Measurements from ENCODE around the gene DACT2. TPM values are rescaled to one million over a fixed set of nuclear protein-coding genes. Genes with fewer than 3 reads are reported as not detected.

DACT2 gene
- total and polyA plus RNA-seq, 10 of the 15 experiments (the other 5 are each of a cell fraction or from before 2014, with no cell fraction given), result not detected

DNA sequence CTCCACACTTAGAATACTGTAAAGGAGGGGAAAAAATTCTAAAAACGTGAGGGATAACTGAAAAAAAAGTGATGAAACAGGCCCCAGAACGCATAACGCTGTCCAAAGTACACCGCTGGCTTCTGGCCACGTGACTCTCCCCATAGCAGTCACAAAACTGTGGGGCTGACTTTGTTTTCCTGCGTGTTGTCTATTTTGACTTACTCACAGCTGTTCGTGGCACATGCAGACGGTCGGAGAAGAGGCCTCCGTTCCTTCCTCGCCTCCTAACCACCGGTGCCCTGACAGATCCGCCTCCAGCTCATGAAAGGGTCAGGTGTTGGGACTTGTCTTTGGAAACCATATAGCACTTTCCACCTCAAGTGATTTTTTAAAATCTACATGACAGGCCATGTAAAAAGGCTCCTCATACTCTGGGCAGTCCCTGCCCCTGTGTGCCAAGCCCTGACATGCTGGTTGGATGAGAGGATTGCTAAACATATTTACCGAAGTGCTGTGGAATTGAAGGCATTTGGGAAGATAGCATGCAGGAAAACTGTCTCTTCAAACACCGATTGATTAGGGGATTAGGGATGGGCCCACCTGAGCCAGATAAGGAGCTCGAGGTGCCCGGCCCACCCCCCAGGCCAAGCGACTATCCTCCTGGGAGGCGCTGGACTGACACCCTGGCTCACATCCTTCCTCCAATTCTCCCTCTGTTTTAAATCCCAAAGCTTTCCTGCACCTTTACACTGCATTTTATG, 54.8 kb downstream of the DACT2 start:
- no peaks in the 10 kb centered on the region for H3K36me3 ChIP-seq (ENCODE audit: control insufficient read depth in 2 of 2, insufficient read depth in 2 of 2, low read length in 1 of 2)
- ChIA-PET SMC1A (ENCODE audit: uncharacterized antibody, unreplicated experiment) (no interaction called here), CTCF (no interaction called here), RAD21 (ENCODE audit: unreplicated experiment) (no interaction called here), POLR2A (no interaction called here)
- no peaks in the 10 kb centered on the region; the same call in 2 of the 3 replicates for H3K9me3 ChIP-seq (replicated peaks; ENCODE audit: control insufficient read depth, insufficient read depth, low read length)
- DNase-seq (ENCODE audit: low read depth, low spot score) (no peak), ATAC-seq (no peak), FAIRE-seq (no peak)
- H4K20me1 ChIP-seq (ENCODE audit: control insufficient read depth, insufficient read depth), result no peaks in the 10 kb centered on the region
- BruUV-seq (replicated peaks), result no TSS peak
- H3K27ac ChIP-seq (ENCODE audit: control insufficient read depth, insufficient read depth), result no peak overlapping the region
- H3K27me3 ChIP-seq (replicated peaks in 1 of 2; ENCODE audit: control insufficient read depth in 2 of 2, insufficient read depth in 2 of 2, low read length in 1 of 2), result no peaks in the 10 kb centered on the region
- H3K79me2 ChIP-seq (ENCODE audit: control insufficient read depth, insufficient read depth, low read length), result no peaks in the 10 kb centered on the region
- no peak overlapping the region for H3K4me3 ChIP-seq
- H3K9ac ChIP-seq (ENCODE audit: control insufficient read depth, insufficient read depth, low read length), result no peak overlapping the region
- in situ Hi-C loops (cut with MboI) (no loop called here), intact Hi-C loops (cut with micrococcal nuclease; ENCODE audit: unreplicated experiment) (no loop called here)
- H2AFZ ChIP-seq (ENCODE audit: control insufficient read depth, low read depth, low read length), result no peak overlapping the region
- H3K4me2 ChIP-seq (ENCODE audit: control insufficient read depth, insufficient read depth), result no peak overlapping the region
- no peaks in the 10 kb centered on the region for H3K4me1 ChIP-seq (ENCODE audit: control insufficient read depth, insufficient read depth, low read length)
- no peak for TF ChIP-seq HDAC6 (IDR thresholded peaks at IDR 0.05; ENCODE audit: unreplicated experiment)
- TF ChIP-seq, protein P1, sequence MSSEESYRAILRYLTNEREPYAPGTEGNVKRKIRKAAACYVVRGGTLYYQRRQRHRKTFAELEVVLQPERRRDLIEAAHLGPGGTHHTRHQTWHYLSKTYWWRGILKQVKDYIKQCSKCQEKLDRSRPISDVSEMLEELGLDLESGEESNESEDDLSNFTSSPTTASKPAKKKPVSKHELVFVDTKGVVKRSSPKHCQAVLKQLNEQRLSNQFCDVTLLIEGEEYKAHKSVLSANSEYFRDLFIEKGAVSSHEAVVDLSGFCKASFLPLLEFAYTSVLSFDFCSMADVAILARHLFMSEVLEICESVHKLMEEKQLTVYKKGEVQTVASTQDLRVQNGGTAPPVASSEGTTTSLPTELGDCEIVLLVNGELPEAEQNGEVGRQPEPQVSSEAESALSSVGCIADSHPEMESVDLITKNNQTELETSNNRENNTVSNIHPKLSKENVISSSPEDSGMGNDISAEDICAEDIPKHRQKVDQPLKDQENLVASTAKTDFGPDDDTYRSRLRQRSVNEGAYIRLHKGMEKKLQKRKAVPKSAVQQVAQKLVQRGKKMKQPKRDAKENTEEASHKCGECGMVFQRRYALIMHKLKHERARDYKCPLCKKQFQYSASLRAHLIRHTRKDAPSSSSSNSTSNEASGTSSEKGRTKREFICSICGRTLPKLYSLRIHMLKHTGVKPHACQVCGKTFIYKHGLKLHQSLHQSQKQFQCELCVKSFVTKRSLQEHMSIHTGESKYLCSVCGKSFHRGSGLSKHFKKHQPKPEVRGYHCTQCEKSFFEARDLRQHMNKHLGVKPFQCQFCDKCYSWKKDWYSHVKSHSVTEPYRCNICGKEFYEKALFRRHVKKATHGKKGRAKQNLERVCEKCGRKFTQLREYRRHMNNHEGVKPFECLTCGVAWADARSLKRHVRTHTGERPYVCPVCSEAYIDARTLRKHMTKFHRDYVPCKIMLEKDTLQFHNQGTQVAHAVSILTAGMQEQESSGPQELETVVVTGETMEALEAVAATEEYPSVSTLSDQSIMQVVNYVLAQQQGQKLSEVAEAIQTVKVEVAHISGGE (CRISPR knock-in tag; IDR thresholded peaks at IDR 0.05), result no peak
- TF ChIP-seq, protein P2, sequence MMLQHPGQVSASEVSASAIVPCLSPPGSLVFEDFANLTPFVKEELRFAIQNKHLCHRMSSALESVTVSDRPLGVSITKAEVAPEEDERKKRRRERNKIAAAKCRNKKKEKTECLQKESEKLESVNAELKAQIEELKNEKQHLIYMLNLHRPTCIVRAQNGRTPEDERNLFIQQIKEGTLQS (IDR thresholded peaks at IDR 0.05; ENCODE audit: borderline replicate concordance, extremely low read depth, low read depth, low read length), result no peak
- TF ChIP-seq BACH1 (IDR thresholded peaks at IDR 0.05; ENCODE audit: borderline replicate concordance), result no peak
- TF ChIP-seq ZNF24 (IDR thresholded peaks at IDR 0.05), result no peak
- TF ChIP-seq RCOR1 (conservative IDR thresholded peaks at IDR 0.05; ENCODE audit: low read depth, low read length), result no peak
- TF ChIP-seq, protein P3, sequence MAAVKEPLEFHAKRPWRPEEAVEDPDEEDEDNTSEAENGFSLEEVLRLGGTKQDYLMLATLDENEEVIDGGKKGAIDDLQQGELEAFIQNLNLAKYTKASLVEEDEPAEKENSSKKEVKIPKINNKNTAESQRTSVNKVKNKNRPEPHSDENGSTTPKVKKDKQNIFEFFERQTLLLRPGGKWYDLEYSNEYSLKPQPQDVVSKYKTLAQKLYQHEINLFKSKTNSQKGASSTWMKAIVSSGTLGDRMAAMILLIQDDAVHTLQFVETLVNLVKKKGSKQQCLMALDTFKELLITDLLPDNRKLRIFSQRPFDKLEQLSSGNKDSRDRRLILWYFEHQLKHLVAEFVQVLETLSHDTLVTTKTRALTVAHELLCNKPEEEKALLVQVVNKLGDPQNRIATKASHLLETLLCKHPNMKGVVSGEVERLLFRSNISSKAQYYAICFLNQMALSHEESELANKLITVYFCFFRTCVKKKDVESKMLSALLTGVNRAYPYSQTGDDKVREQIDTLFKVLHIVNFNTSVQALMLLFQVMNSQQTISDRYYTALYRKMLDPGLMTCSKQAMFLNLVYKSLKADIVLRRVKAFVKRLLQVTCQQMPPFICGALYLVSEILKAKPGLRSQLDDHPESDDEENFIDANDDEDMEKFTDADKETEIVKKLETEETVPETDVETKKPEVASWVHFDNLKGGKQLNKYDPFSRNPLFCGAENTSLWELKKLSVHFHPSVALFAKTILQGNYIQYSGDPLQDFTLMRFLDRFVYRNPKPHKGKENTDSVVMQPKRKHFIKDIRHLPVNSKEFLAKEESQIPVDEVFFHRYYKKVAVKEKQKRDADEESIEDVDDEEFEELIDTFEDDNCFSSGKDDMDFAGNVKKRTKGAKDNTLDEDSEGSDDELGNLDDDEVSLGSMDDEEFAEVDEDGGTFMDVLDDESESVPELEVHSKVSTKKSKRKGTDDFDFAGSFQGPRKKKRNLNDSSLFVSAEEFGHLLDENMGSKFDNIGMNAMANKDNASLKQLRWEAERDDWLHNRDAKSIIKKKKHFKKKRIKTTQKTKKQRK (IDR thresholded peaks at IDR 0.05; ENCODE audit: low read depth, low read length), result no peak
- TF ChIP-seq PAX8 (IDR thresholded peaks at IDR 0.05), result no peak
- no peak for TF ChIP-seq CEBPB (IDR thresholded peaks at IDR 0.05; ENCODE audit: borderline replicate concordance in 1 of 2, low read depth in 2 of 2, low read length in 2 of 2)
- WGBS (ENCODE audit: insufficient coverage, insufficient replicate concordance, low lambda C conversion rate, missing lambda C conversion rate), result 31% methylated on average over 19 of the region's 19 CpGs
